Glomerular visceral epithelial cell (primary cell): ENCODE results near the gene MSANTD2.

ENCODE experiments used
- DNase-seq: peaks from one replicate; pipeline ENCODE4 v3.0.0-alpha.2; 2016; ENCODE audit errors: extremely low spot score

Gene MSANTD2

DNA sequence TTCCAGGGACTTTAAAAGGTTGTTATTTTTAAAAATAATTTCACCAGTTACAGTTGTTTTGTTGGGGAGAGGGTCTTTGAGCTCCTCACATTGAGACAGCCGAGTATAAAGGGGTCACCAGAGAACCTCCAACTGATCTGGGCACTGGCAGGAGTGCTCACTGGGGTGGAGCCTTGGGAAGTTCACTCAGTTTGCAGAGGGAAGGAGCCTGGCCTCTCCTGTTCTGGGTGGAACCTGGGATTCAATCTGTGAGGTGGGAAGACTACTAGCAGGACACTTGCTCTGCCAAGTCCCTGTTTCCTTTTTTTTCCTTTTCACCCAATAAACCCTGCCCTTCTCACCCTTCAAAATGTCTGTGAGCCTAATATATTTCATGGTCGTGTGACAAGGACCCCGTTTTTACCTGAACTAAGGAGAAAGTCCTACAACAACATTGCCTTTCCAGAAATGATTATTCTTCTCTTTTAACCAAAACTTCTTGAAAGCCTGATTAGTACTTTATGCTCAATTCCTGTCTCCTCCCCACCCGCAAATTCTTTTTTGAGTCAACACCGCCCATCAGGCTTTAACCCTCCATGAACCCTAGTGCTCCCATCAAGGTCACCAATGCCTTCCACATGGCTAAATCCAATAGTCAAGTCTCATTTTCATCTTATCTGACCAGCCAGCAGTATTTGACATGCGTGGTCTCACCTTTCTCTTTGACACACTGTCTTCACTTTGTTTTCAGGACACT is 22.0 kb upstream of the MSANTD2 start:
- no peak for DNase-seq

DNA sequence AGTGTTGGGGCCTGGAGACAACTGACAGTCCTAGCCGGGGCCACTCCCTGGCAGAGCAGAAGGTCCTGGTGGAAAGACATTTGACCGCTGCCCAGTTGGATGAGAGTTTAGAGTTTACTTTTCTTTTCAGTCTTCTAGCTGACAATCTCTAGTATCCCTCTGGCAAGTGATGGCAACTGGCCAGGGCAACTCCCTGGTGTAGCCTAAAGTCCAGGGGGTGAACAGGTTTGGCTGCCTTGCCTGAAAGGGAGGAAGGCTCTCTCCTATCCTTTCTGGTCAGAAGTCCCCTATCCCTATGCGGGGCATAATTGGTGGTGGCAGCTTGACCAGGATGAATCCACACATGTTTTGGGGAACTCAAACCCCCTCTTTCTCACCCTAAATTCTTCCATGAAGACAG is 16.8 kb upstream of the MSANTD2 start:
- no peak for DNase-seq

DNA sequence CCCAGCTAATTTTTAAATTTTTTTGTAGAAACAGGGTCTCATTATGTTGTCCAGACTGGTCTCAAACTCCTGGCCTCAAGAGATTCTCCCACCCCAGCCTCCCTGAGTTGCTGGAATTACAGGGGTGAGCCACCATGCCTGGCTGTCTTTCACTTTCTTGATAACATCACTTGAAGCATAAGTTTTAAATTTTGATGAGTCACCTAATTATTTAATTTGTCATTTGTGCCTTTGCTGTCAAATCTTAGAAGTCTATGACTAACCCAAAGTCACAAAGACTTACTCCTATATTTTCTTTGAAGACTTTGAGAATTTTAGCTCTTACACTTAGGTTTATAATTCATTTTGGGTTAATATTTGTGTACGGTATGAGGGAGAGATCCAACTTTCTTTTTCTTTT is 14.5 kb upstream of the MSANTD2 start:
- DNase-seq: no peak

DNA sequence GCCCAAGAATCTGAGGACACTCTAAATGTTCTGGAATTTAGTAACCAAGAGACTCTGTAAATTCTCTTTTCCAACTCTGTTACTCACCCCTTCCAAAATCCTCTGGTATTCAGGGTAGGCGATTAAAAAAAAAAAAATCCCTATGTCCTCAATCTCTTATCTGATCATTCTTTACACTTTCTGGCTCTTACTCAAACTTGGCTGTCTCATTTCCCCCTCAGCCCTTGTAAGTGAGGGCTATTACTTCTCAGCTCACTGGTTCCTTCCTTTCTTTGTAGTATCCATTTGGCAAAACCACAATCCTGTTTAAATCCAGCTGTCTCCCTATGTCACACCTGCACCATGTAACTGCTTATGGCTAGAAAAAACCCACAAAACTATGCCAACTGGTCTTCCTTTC is 12.7 kb upstream of the MSANTD2 start:
- DNase-seq: peak; percentile 15

DNA sequence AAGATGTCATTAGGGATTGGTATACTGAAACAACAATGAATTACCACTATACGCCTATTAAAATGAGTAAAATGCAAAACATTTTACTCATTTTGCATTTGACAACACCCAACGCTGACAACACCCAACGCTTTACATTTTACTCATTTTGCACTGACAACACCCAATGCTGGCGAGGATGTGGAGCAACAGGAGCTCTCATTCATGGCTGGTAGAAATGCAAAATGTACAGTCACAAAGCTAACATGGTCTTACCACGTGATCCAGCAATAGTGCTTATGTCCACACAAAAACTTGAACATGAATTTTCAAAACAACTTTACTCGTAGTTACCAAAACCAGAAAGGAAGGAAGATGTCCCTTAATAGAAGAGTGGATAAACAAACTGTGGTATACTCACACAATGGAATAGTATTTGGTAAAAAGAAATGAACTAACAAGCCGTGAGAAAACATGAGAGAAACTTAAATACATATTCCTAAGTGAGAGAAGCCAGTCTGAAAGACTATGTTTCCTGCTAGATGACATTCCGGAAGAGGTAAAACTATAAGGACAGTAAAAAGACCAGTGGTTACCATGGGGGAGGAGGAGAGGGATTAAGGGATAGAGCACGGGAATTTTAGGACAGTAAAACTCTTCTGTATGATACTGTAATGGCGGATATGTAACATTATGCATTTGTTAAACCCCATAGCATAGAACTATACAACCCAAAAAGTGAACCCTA is 11.4 kb upstream of the MSANTD2 start:
- DNase-seq: no peak

DNA sequence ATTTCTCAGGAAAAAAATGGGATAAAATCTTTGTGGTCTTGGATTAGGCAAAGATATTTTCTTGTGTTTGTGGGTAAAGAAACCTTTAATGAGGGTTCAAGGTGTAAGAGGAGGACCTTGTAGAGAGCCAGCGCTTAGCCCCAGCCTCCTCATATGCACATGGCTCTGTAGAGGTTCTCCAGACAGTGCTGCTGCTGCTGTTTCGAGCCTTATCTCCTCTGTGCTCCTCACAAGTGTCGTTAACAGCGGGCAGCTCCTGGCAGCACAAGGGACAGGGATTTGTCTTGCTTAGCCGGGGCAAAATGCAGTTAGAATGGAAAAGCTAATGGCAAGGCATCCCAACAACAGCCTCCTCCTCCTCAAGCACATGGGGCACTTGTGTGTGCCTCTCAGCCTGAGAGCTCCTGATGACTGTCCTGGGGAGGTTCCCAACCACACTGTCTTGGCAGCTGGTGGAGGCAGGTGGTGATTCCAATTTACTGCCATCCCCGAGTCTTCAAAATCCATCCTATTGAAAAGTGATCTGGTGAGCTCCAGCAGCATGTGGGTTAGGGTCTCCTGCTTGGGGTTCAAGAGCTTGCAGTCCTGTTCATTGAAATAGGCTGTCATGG is 7.6 kb upstream of the MSANTD2 start:
- DNase-seq: no peak

DNA sequence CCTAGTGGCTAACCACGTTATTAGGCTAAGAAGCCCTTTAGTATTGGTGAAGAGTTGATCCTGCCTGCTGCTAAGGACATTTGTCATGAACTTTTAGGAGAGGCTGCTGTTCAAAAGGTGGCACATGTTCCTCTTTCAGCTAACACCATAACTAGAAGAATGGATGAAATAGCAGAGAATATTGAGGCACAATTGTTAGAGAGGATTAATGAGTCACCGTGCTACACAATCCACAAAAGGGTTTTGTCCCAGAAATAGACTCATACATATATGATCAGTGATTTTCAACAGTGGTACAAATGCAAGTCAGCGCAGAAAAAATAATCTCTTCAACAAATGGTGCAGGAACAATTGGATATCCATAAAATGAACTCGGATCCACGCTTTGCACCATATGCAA is 7.0 kb upstream of the MSANTD2 start:
- no peak for DNase-seq

DNA sequence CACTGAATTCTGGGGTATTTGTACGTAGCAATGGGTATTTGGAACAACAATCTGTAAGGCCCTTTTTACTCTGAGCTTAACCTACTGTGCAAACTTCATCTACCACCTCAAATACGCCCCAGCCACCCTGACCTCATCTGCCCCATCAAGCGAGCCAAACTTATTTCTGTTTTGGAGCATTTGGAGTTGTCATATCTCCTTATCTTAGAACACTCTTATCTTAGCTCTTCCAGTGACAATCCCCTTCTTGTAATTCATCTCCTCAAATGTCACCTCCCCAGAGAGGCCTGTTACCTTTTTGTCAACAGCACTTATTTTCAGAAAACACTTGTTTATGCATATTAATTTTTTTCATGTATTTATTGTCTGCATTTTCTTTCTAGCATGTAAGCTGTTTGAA is 4.7 kb upstream of the MSANTD2 start:
- DNase-seq: no peak

DNA sequence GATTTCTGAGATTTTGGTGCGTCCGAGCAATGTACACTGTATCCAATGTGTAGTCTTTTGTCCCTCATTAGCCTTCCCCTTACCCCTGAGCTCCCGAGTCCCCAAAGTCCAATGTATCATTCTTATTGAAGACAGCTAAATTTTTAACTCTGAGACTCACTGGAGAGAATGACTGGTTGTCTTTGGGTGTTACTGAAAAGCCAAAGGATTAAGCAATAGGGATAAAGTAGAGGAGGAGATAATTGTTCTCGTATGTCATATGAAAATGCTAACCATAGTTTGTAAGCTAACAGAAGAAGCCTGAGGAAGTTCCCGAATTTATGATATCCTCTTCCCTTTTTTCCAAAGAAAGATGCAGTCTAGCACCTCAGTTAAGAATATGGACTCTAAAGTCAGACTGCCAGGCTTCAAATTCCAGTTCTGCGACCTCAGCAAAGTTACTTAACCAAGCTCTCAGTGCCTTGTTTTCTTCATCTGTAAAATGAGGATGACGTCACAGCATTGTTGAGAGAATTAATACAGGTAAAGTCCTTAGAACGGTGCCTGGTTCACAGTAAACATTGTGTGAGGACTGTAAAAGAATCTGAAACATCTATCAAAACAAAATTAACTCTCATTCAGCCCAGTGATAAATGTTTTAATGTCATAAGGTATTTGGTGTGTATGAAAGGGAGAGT is 1.6 kb upstream of the MSANTD2 start:
- no peak for DNase-seq

DNA sequence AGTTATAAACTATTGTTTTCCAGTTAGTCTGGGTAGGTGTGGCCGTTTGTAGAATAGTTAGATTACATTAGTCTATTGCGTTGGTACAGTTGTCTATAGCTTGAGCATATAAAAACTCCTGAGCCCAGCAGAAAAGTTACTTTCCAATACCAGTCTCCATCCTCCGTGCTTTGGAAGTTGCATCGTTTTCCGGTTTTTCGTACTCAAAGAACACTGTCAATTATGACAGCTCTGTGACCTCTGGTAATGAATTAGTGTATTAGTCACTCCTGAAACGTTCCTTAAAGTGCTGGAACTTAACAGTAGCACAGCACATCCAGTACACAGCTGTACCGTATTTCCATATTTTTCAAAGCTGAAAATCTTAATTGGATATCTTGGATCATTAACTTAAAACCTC is 808 bp upstream of the MSANTD2 start:
- DNase-seq: peak; percentile 11

DNA sequence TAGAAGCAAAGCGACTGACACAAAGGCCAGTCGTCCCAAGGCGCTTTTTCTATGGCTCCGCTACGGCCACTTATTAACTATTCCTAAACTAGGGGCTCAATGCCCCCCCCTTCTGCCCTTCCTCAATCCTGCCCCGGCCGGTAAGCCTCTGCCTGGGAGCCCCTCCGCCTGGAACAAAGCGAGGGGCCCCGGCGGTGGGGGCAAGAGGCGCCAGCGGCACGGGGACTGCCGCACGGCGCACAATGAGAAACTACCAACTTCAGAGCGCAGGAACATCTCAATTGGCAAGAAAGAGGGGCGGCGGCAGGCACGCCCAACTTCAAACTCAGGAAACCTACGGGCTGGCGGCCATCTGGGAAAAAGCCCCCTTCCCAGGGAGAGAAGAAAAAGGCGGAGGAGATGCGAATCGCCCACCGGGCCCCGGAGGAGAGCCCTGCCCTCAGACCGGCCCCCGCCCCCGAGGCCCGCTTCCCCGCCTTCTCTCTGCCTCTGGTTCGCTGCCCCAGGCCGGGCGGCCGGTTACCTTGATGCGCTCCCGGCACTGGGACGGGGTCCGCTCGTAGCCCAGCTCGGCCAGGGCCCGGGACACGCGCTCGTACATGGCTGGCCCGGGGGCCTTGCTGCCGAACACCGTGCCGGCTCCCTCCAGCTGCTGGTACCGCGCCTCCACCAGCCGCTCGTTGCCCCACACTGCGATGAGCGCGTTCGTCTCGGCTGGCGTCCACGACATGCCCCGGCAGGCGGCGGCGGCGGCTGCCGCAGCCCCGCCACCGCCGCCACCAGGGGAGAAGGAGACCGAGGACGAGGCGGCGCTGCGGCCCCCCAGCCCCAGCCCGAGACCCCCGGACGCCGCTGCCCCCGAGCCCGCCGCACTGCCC is 619 bp downstream of the MSANTD2 start:
- DNase-seq: peak; percentile 11

DNA sequence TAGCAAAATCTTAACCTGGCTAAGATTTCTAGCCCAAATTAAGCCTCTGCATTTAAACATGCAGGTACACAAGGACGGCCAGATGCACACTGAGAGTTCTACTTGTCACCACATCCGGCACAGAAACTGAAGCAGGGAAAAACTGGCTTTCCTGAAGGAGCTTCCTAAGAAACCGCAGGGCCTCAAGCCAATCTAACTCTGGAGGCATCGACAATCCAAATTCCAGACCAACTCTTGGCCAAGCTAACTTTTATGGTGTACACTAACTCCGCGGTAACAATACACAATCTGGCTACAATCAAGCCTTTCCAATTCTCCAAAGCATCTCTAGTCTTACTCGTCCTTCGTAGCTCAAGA is 1.2 kb downstream of the MSANTD2 start:
- DNase-seq: peak; percentile 59

DNA sequence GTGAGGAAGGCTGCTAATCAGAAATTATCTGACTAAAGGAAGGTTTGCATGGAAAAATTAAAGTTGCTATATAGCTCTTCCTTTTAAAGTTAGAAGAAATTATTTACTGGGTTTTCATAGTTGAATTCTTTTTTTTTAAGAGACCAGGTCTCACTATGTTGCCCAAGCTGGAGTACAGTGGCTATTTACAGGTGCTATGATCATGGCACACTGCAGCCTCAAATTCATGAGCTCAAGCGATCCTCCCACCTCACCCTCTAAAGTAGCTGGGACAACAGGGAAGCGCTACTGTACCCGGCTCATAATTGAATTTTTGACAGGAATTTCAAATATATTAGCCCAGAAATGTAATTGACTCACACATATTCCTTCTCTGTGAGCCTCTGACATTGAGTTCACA is 3.9 kb downstream of the MSANTD2 start:
- DNase-seq: no peak

DNA sequence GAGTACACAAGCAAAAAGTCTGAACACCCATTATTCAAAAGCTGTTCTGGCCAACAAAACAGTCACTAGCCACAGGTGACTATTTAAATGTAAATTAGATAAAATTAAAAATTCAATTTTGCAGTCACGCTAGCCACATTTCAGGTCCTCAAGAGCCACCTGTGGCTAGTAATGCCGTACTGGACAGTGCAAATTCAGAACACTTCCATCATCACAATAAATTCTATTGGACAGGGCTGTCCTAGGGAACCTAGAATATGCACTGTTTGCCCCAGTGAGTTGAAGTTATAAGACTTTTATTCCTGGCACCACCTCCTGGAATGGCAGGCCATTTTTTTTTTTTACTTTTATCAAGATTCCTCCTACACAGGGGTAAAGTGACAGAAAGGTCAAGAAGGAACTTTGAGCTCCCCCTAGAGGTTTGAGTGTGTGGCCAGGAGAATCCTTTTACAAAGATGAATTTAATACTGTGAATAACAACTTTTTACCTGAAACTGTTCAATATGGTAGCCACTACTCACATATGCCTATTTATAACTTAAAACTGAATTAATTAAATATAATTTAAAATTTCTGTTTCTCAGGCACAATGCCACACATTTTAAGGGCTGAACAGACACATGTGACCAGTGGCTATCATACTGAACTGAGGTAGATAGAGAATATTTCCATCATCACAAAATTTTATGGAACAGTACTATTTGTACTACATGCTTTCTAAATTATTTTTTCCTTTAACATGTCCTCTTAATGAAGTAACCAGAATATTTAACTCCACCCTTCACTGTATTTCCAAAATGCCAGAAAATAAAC is 6.5 kb downstream of the MSANTD2 start:
- DNase-seq: peak; percentile 50

DNA sequence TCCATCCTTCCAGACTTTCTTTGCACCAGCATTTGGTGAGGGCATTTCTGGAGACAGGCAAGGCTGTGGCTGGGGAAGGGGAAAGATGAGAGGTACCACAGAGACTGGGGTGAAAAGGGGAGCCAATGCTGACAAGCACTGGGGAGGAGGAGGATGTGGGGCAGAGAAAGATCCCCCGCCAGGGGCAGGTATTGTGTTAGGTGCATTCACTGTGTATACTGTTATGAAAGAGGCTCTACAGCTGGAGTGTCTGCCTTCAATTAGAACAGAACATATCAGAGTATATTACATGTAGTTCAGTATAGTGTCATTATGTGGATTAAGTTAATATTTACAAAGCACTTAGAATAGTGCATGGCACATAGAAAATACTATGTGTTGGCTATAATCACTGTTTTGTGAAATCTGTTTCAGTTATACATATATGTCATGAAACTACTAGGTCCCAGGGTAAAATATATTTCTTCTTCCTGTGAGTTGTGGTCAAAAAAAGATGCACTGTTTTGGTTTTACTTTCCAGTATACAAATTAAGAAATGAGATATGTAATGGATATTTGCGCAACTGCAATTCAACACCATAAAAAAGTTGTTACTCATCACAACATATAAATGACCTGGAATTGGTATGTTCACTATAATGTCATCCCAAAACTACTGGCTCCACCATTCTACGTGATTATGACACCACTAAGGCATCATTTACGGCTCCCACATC is 8.4 kb downstream of the MSANTD2 start:
- DNase-seq: no peak

DNA sequence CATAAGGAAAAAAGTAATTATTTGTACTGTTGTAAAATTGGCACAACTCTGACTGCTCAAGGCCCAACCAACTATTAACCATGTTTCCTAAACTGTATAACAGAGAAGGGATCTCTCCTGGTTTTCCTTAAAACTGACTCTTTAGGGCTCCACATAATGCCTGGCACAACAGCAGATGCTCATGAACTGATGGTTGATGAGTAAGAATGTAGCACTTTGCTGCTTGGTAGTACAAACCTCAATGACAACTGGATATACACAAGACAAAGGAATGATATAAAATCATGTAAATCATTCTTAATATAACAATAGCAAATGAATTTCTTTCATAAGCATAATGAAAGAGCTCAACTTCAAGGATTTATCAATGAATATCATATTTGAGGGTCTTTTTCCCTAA is 11.7 kb downstream of the MSANTD2 start:
- DNase-seq: no peak

DNA sequence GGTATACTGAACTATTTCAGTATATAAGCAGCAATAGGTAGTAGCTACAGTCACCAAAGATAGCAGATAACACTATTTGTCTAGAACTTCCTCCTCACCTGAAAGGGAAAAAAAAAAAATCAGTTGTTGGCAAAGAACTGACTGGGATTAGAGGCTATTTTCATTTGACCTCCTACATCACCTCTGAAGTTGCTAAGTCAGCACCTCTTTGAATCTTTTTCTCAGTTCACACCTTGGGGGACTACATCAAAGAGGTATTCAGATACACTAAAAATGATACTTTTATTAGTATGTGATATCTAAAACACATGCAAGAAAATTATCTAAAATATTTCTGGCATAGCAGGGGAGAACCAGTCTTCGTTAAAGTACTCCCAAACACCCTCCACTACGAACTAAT is 16.2 kb downstream of the MSANTD2 start:
- DNase-seq: no peak

DNA sequence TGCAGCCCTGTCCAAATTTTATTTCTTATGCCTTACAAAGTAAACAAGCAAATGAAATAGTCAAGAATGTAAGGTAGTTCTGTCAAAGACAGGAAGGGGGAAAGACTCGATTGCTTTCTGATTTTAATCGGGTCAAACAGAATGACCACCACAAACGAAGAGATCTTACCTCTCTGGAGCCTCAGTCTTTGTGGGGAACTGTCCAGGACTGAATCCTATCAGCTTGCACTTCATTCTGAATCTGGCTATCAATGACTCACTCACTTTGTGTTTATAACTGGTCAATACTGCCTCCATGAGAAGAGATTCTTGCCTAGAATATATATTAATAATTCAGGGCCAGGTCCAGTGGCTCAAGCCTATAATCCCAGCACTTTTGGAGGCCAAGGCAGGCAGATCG is 17.2 kb downstream of the MSANTD2 start:
- DNase-seq: no peak

DNA sequence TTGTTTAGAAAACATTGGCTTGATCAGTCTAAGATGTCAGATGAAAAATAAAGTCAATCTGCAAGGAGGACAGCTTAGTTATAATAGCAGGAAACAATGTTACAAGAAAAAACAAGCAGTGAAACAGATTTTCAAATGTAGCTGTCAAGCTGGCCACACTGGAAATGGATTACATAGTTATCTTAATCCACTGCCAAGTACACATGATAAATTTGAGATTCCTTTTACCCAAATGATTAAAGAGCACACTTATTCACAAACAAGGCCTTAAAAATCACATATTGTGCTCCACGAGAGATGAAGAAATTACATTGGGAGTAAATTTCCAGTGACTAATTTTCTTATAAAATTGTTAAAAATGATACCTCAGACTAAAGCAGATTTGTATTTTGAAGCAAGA is 20.6 kb downstream of the MSANTD2 start:
- no peak for DNase-seq

DNA sequence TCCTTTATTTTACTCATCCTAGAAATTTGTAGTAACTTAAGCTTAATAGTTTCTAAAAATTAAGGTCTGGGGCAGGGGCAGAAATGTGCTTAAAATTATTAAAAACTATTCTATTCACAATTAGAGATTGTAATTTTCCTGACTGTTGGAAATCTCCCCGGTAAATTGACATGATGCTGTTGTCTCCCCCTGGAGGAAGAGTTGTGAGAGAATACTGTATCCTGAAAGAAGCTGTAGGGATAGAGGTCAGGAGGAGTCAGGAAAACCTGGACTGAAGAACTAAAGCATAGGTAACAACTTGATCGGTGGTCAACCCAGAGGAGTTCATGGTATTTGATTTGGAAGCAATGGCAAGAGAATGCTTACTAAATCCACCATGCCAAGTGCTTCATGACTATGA is 21.9 kb downstream of the MSANTD2 start:
- DNase-seq: no peak
